Mesenchymal stem cell (in vitro differentiated cells and primary cell): ENCODE measurements around the gene EML5.

ENCODE experiments used
- DNase-seq: peaks from one replicate; pipeline ENCODE4 v3.0.0-alpha.2; 2013
- H2AFZ ChIP-seq: one replicate; pipeline ENCODE4 v1.6.1; 2013; ENCODE audit warnings: low read depth, mild to moderate bottlenecking, control low read depth, inconsistent platforms, low read length, moderate library complexity
- H2AK5ac ChIP-seq: 2 replicates; pipeline ENCODE4 v1.6.1; 2013; ENCODE audit warnings: low read length, moderate library complexity, mild to moderate bottlenecking, inconsistent platforms; ENCODE audit not compliant: severe bottlenecking
- H2BK120ac ChIP-seq: one replicate; pipeline ENCODE4 v1.6.1; 2013; ENCODE audit warnings: low read depth, mild to moderate bottlenecking, inconsistent platforms, low read length, moderate library complexity
- H2BK12ac ChIP-seq, 2 experiments: one replicate each; pipeline ENCODE4 v1.6.1; 2013; ENCODE audit warnings: inconsistent platforms in 2 of 2, low read length in 2 of 2, mild to moderate bottlenecking in 2 of 2, moderate library complexity in 2 of 2, control low read depth in 1 of 2
- H2BK15ac ChIP-seq: one replicate; pipeline ENCODE4 v1.6.1; 2013; ENCODE audit warnings: mild to moderate bottlenecking, low read depth, inconsistent platforms; ENCODE audit not compliant: poor library complexity, severe bottlenecking
- H2BK5ac ChIP-seq: 2 replicates; pipeline ENCODE4 v1.6.1; 2013; ENCODE audit warnings: low read depth, mild to moderate bottlenecking, low read length, control low read depth, inconsistent platforms; ENCODE audit not compliant: poor library complexity, severe bottlenecking
- H3K14ac ChIP-seq, 2 experiments: one replicate each; pipeline ENCODE4 v1.6.1; 2013; ENCODE audit warnings: inconsistent platforms in 2 of 2, low read length in 2 of 2, control low read depth in 1 of 2, mild to moderate bottlenecking in 1 of 2, moderate library complexity in 1 of 2
- H3K18ac ChIP-seq, 2 experiments: one replicate each; pipeline ENCODE4 v1.6.1; 2013; ENCODE audit warnings: inconsistent platforms in 2 of 2, low read length in 2 of 2, control low read depth in 1 of 2, low read depth in 1 of 2, mild to moderate bottlenecking in 1 of 2
- H3K23ac ChIP-seq, 2 experiments: one replicate each; pipeline ENCODE4 v1.6.1; 2013; ENCODE audit warnings: inconsistent platforms in 2 of 2, low read length in 2 of 2, mild to moderate bottlenecking in 2 of 2, moderate library complexity in 2 of 2, control low read depth in 1 of 2
- H3K27ac ChIP-seq: 2 replicates; pipeline ENCODE4 v1.5.1; 2013; ENCODE audit warnings: mild to moderate bottlenecking, moderate library complexity, low read length, control low read depth, inconsistent platforms; ENCODE audit not compliant: poor library complexity, severe bottlenecking
- H3K27me3 ChIP-seq, 2 experiments: 2 replicates each; pipeline versions ENCODE4 v1.6.1 to v1.7.0; 2013; ENCODE audit warnings: low read length in 2 of 2, mild to moderate bottlenecking in 2 of 2, moderate library complexity in 2 of 2, control low read depth in 1 of 2, inconsistent platforms in 1 of 2; ENCODE audit not compliant: control insufficient read depth in 1 of 2, insufficient read depth in 1 of 2
- H3K36me3 ChIP-seq, 2 experiments: 2 replicates each; pipeline versions ENCODE4 v1.6.1 to v1.7.0; 2013; ENCODE audit warnings: low read length in 2 of 2, control low read depth in 1 of 2, inconsistent platforms in 1 of 2, low read depth in 1 of 2, mild to moderate bottlenecking in 1 of 2; ENCODE audit not compliant: insufficient read depth in 2 of 2, control insufficient read depth in 1 of 2
- H3K4ac ChIP-seq, 2 experiments: one replicate each; pipeline ENCODE4 v1.6.1; 2013; ENCODE audit warnings: inconsistent platforms in 2 of 2, low read length in 2 of 2, mild to moderate bottlenecking in 2 of 2, moderate library complexity in 2 of 2, control low read depth in 1 of 2, low read depth in 1 of 2
- H3K4me1 ChIP-seq: 2 replicates; pipeline ENCODE4 v1.6.1; 2013; ENCODE audit warnings: low read depth, low read length, control low read depth; ENCODE audit not compliant: control insufficient read depth, insufficient read depth
- H3K4me2 ChIP-seq: 2 replicates; pipeline ENCODE4 v1.6.1; 2013; ENCODE audit warnings: low read length, mild to moderate bottlenecking, inconsistent platforms; ENCODE audit not compliant: poor library complexity, severe bottlenecking
- H3K4me3 ChIP-seq, 2 experiments: 2 replicates each; pipeline versions ENCODE4 v1.5.1 to v1.7.0; 2013; ENCODE audit warnings: low read length in 2 of 2, mild to moderate bottlenecking in 2 of 2, control low read depth in 1 of 2, low read depth in 1 of 2; ENCODE audit not compliant: insufficient read depth in 1 of 2
- H3K79me1 ChIP-seq: replicated peaks from 2 replicates; pipeline ENCODE4 v1.6.1; 2013; ENCODE audit warnings: mild to moderate bottlenecking, control low read depth, low read length, inconsistent platforms; ENCODE audit not compliant: poor library complexity, severe bottlenecking
- H3K9ac ChIP-seq: 2 replicates; pipeline ENCODE4 v1.7.0; 2013; ENCODE audit warnings: mild to moderate bottlenecking, low read length, moderate library complexity
- H3K9me3 ChIP-seq: 2 replicates; pipeline ENCODE4 v1.7.0; 2013; ENCODE audit warnings: mild to moderate bottlenecking, low read length; ENCODE audit not compliant: control insufficient read depth
- H4K8ac ChIP-seq: one replicate; pipeline ENCODE4 v1.6.1; 2013; ENCODE audit warnings: inconsistent platforms, mild to moderate bottlenecking, low read length, moderate library complexity
- H4K91ac ChIP-seq: one replicate; pipeline ENCODE4 v1.6.1; 2013; ENCODE audit warnings: mild to moderate bottlenecking, low read length, inconsistent platforms
- WGBS: methylation state at CpG from one replicate; pipeline ENCODE4 v1.1.7; 2013; ENCODE audit warnings: mixed read lengths; 5-methylcytosine and 5-hydroxymethylcytosine counted together

Gene EML5

GRCh38 chr14:88588081-88588480, 204.7 kb downstream of the EML5 start:
- Histone ChIP-seq H2AK5ac (no peak overlapping the region), H2AFZ (no peak overlapping the region), H2BK5ac (no peak overlapping the region), H4K91ac (no peak overlapping the region), H3K79me1 (peaks cover 10% of the 10 kb centered on the region), H3K4me2 (no peak overlapping the region), H2BK12ac (no peak overlapping the region), H2BK120ac (no peak overlapping the region), H3K36me3 (peaks cover 16 to 88% of the 10 kb centered on the region in 2 experiments), H3K9ac (no peak overlapping the region), H3K9me3 (no peaks in the 10 kb centered on the region), H3K27ac (no peak overlapping the region), H3K27me3 (no peaks in the 10 kb centered on the region), H3K4ac (no peak overlapping the region), H3K4me1 (peaks cover 3% of the 10 kb centered on the region), H2BK15ac (no peak overlapping the region), H3K18ac (no peak overlapping the region), H4K8ac (no peak overlapping the region), H3K14ac (no peak overlapping the region), H3K23ac (no peak overlapping the region), H3K4me3 (no peak overlapping the region)
- WGBS = 97% methylated on average over 5 of the region's 5 CpGs
- DNase-seq = no peak

GRCh38 chr14:88584451-88584850, 208.3 kb downstream of the EML5 start:
- Histone ChIP-seq H4K91ac (no peak overlapping the region), H3K9ac (no peak overlapping the region), H3K27ac (no peak overlapping the region), H3K79me1 (peaks cover 11% of the 10 kb centered on the region), H4K8ac (no peak overlapping the region), H3K4me1 (no peaks in the 10 kb centered on the region), H3K18ac (no peak overlapping the region), H2BK5ac (no peak overlapping the region), H3K27me3 (no peaks in the 10 kb centered on the region), H3K4ac (no peak overlapping the region), H3K4me2 (no peak overlapping the region), H2AFZ (no peak overlapping the region), H2BK120ac (no peak overlapping the region), H2BK12ac (no peak overlapping the region), H3K23ac (no peak overlapping the region), H3K36me3 (peaks cover 23 to 92% of the 10 kb centered on the region in 2 experiments), H2AK5ac (no peak overlapping the region), H3K14ac (no peak overlapping the region), H2BK15ac (no peak overlapping the region), H3K9me3 (no peaks in the 10 kb centered on the region), H3K4me3 (no peak overlapping the region)
- whole genome bisulfite sequencing = 100% methylated on average over 2 of the region's 3 CpGs
- DNase-seq = no peak

GRCh38 chr14:88576222-88576621, 216.5 kb downstream of the EML5 start:
- H2AK5ac ChIP-seq = no peak overlapping the region
- no peaks in the 10 kb centered on the region for H3K9me3 ChIP-seq
- H3K4me2 ChIP-seq = no peak overlapping the region
- no peak overlapping the region for H3K4me3 ChIP-seq
- H3K36me3 ChIP-seq = peaks cover 36 to 97% of the 10 kb centered on the region in 2 experiments
- no peak overlapping the region for H4K91ac ChIP-seq
- H3K27me3 ChIP-seq = no peaks in the 10 kb centered on the region
- whole genome bisulfite sequencing = 98% methylated on average over 5 of the region's 5 CpGs
- no peak overlapping the region for H3K14ac ChIP-seq
- no peak overlapping the region for H3K23ac ChIP-seq
- DNase-seq = no peak
- H2BK12ac ChIP-seq = no peak overlapping the region
- H3K18ac ChIP-seq = no peak overlapping the region
- H3K4me1 ChIP-seq = no peaks in the 10 kb centered on the region
- H3K79me1 ChIP-seq = peaks cover 16% of the 10 kb centered on the region
- H4K8ac ChIP-seq = no peak overlapping the region
- H2BK15ac ChIP-seq = no peak overlapping the region
- H2BK5ac ChIP-seq = no peak overlapping the region
- no peak overlapping the region for H2AFZ ChIP-seq
- H3K4ac ChIP-seq = no peak overlapping the region
- no peak overlapping the region for H2BK120ac ChIP-seq
- H3K27ac ChIP-seq = no peak overlapping the region
- no peak overlapping the region for H3K9ac ChIP-seq

- Histone ChIP-seq H4K91ac (no peak overlapping the region), H3K23ac (no peak overlapping the region), H2AK5ac (no peak overlapping the region), H2BK5ac (no peak overlapping the region), H2BK15ac (no peak overlapping the region), H3K27ac (no peak overlapping the region), H3K4me2 (no peak overlapping the region), H3K4me1 (no peaks in the 10 kb centered on the region), H3K4me3 (no peak overlapping the region), H4K8ac (no peak overlapping the region), H2BK120ac (no peak overlapping the region), H3K27me3 (no peaks in the 10 kb centered on the region), H2BK12ac (no peak overlapping the region), H3K9me3 (no peaks in the 10 kb centered on the region), H3K18ac (no peak overlapping the region), H3K4ac (no peak overlapping the region), H2AFZ (no peak overlapping the region), H3K36me3 (peaks cover 34 to 96% of the 10 kb centered on the region in 2 experiments), H3K79me1 (peaks cover 26% of the 10 kb centered on the region), H3K9ac (no peak overlapping the region), H3K14ac (no peak overlapping the region)
- DNase-seq = no peak
- WGBS = 96% methylated on average over 3 of the region's 4 CpGs
Measured at GRCh38 chr14:88572117-88572516, 220.6 kb downstream of the EML5 start.
